NCI-H2029 treated with DMSO at 0.1 percent for 48 hours (cell line): Measurements from ENCODE around the gene RNASET2.
"Not testable (repeated sequence)": the region's sequence is repeated elsewhere in the genome, so short reads cannot be mapped to it uniquely, and the experiment has no call there.

ENCODE experiments used
- DNase-seq: peaks from one replicate; lab custom pipeline; 2025; lab: John Stamatoyannopoulos, UW

RNASET2 gene

GRCh38 chr6:166969390-166970002 is 13.1 kb upstream of the RNASET2 start:
- DNase-seq: no peak

- no peak for DNase-seq
Measured at GRCh38 chr6:166966268-166966667, 9.9 kb upstream of the RNASET2 start.

DNA sequence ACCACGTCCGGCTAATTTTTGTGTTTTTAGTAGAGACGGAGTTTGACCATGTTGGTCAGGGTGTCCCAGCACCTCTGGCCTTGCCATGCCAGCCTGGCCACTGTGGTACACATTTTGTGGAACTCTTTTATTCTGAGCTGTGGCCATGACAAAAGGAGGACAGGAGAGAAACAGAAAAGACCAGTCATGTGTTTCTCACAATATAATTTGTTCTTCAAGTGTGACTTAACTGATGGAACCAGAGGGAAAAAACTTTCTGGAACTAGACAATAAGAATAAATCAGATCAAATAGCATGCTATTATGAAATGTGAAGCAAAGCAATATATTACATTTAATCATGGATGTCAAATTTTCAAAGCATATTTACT is 4.2 kb upstream of the RNASET2 start:
- DNase-seq: no peak

- no peak for DNase-seq
Measured at GRCh38 chr6:166959911-166960608, 3.7 kb upstream of the RNASET2 start.

DNA sequence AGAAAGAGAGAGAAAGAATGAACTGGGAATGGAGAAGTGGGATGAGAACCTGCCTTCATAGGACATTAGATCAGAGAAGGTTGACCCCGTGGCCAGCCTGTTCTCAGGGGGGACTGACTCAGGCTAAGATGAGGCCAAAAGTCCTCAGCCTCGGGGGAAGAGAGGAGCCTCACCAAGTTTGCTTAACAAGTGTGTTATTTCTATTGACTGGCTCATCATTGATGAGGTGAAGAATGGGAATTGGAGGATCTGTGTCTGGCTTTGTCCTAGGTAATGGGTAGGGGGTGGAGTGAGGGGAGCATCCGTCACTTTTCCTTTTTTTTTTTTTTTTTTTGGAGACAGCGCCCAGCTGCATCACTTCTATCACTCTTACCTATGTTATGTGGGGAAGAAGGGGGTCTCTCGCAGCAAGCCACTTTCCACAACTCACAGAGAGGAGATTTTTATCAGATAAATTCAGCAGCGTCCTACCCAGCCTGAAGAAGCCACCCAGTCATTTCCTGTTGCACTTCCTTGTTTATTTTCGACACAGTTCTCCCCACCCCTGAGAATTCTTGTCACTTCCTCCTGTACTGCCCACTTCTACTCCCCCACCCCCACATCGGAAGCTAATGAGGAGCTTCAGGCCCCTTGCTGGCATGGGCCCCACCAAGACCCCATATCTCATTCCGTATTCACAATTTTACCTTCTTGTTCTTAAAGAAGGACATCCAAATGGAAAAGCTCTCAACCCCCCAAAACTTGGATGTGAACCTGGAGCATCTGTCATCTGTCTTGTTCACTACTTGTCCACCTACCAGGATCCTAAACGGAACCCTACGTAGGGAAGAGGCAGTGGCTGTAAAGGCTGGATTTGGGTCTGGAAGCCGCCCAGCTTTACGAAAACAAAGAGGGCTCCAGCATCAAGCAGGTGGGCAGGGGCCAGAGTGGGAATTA is 2.8 kb upstream of the RNASET2 start:
- DNase-seq: no peak

DNA sequence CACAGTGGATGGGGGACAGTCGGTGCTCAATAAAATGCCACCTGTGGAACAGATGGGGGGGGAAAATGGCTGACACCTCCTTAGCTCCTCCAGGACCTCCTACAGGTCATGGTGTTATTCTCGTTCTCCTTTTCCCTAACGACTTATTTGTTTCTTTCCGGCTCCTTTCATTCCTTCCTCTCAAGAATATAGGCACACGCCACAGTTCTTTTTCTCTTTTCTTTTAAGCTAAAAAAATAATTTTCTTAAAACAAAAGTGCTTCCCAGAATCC is 1.4 kb upstream of the RNASET2 start:
- DNase-seq: no peak

DNA sequence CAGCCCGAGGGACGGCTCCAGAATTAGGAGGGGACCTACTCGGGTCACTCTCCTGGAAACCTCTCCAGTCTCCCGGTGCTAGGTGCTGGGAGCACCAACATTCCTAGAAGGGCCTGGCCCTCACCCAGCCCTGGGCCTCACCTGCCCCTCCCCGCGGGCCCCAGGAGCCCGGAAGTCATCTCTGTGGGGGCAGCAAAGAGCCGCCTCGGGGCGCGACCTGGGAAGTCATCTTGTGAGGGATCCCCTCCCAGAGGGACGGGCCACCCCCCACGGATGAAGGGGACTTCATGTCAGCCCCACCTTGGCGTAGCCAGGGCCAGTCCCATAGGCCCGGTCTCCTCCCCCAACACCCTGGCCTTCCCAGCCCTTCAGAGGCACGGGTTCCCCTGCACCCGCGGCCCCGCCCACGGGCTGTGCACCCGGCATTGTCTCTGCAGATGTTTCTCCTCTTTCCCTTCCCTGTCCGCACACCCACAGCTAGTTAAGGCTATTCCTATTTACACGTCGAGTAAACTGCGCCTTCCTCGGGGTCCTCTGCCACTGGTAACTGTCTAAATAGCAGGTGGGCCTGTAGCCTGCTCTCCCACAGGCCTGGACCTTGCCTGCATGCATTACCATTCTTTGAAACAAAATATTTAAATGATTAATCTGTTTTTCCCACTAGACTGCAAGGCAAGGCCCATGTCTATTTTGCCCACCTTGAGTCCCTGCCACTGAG is 896 bp upstream of the RNASET2 start:
- DNase-seq: no peak

DNA sequence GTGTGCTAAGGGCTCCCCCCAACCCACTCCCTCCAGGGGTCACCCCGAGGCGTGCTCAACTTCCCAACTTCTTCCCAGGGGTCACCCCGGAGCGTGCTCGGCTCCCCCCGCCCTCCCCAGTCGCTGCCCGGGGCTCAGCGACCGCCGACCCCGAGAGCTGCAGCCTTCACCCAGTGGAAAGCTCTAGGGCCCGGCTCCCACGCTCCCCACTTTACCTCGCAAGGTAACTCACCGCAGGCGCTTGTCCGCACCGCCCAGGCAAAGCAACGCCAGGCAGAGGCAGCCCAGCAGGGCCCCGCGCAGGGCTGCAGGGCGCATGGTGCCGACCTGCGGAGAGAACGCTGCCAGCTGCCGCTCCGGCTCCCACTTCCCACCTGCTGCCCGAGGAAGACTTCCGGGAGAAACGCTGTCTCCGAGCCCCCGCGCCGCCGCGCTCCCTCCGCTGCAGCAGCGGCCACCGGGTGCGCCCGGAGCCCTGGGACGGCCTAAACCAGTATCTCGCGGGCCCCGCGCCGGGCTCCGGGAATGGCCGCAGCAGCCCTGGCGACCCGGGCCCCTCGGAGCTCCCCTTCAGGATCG is 396 bp downstream of the RNASET2 start:
- DNase-seq: peak; percentile 13

- no peak for DNase-seq
Measured at GRCh38 chr6:166955121-166955864, 1.1 kb downstream of the RNASET2 start.

DNA sequence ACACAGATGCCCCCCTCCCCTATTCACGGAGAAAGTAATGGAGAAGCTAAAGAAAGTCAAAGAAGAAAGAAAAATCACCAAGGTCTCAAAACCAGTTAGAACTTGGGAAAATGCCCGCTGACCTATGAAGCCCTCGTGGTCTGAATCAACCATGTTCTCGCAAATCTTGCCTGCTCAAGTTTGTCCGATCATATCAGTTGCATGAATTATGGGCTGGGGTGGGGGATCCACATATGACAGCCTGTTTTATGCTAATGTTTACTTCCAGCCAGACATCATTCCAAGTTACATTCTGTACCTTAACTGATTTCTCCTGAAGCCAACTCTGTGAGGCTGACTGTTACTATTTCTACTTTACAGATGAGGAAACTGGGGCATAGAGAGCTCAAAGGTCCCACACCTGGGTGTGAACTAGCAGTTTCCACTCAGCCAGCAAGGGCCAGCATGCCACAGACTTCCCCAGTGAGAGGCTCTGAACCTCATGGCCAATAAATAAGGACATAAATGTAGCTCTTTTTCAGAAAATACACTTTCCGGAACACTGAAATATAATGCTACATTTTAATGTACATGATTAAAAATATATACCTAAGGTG is 2.1 kb downstream of the RNASET2 start:
- no peak for DNase-seq

DNA sequence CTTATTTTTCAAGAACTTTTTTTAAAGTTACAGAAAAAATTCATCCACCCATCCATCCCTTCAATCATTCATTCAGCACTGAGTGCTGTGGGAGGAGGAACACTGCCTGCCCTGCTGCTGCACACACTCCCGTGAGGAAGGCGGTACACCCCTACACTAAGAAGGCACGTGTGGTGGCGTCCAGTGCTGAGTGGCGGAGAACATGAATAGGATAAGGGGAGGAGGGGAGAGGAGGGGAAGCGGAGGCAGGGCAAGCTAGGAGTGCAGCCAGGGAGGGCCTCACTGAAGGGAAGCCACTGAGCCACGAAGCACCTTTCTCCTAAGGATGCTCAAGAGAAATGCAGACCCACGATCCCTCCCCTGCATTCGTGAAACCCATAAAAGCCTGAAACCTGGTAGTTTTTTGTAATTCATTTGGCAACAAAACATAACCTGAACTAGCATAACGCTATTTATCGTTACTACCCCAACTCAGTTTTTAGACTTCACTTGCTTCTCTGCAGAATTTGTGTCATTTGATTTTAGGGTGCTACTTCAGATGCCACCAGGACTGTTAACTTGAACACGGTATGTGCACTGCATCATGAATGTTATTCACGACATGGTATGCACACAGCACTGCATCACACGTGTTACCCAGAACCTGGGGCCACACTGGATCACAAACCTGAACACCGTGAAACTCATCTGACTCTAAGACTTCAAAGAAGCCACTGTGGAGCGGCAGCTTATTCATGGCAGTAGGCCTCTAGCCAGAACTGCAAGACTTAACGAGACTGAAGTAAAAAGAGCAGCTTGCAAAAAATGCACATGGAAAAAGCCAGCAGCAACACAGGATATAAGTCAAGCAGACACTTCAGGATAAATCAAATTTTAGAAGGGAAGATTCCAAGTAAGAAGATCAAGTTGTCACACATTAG is 3.5 kb downstream of the RNASET2 start:
- no peak for DNase-seq

GRCh38 chr6:166952121-166952520 is 4.2 kb downstream of the RNASET2 start:
- no peak for DNase-seq

- no peak for DNase-seq
Measured at GRCh38 chr6:166951670-166952060, 4.7 kb downstream of the RNASET2 start.

DNA sequence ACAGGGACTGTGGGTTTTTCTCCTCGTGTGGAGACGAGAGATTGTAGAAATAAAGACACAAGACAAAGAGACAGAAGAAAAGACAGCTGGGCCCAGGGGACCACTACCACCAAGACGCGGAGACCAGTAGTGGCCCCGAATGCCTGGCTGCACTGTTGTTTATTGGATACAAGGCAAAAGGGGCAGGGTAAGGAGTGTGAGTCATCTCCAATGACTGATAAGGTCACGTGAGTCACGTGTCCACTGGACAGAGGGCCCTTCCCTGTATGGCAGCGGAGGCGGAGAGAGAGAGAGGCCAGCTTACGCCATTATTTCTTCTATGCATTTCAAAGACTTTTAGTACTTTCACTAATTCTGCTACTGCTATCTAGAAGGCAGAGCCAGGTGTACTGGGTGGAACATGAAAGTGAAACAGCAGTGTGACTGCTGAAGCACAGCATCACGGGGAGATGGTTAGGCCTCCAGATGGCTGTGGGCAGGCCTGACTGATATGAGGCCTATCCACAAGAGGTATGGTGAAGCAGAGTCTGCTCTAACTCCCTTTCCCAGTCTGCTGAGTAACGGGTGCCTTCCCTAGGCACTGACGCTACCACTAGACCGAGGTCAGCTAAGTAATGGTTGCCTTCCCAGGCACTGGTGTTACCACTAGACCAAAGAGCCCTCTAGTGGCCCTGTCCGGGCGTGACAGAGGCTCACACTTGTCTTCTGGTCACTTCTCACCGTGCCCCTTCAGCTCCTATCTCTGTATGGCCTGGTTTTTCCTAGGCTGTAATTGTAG is 5.3 kb downstream of the RNASET2 start:
- peak; percentile 59 for DNase-seq

- no peak for DNase-seq
Measured at GRCh38 chr6:166950443-166950821, 5.9 kb downstream of the RNASET2 start.

DNA sequence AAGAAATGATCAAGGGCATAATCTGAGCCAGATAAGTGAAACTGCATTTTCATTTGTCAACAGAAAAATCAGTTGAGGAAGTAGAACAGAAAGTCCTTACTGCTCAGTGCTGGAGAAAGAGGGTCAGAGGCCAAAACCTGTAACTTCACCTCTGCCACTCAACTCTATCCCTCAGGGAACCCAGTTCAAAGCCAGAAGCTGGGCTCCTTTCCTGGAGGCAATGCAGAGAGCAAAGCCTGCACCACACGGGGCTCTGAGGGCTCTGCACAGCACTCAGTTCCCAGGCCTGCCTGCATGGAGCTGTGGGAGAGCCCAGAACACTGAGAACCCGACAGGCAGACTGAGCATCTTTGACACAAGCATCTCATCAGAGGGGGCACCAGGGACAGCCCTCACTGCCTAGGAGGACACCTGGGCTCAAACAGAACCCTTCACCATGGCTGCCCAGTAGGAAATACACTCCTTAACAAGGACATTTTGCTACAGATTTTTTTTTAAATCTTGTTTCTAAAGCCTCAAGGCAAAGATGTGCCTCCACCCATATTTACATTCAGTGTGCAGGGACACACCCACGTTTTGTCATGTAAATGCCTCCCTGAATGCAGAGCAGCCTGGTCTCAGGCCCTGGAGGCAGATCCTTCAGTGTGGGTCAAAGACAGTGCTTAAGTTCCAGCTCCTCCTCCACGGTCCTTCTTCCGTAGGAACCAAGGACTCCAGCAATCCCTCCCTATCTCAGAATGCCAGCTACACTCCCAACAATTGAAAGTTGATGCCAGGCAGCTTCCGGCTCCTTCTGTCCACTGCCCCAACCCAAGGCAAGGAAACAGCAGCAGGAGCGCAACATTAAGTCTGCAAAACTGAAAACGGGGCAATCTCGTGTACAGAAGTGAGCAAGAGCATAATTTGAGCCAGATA is 6.6 kb downstream of the RNASET2 start:
- DNase-seq: no peak

DNA sequence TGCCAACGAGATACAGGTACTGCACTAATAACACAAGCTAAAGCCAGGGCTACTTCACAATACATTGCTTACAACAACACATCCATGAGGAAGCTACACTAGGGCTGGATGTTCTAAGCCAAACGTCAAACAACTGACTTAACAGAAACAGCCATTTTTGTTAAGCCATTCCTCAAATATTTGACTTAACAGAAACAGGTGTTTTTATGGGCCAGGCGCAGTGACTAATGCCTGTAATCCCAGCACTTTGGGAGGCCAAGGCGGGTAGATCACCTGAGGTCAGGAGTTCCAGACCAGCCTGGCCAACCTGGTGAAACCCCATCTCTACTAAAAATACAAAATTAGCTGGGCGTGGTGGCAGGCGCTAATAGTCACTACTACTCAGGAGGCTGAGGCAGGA is 7.6 kb downstream of the RNASET2 start:
- DNase-seq: not testable (repeated sequence)

- no peak for DNase-seq
Measured at GRCh38 chr6:166947251-166947650, 9.1 kb downstream of the RNASET2 start.
